HepG2 (cell line): ENCODE measurements around the gene DLEC1. TPM values are rescaled to one million over a fixed set of nuclear protein-coding genes. Genes with fewer than 3 reads are reported as not detected.

Experiments
- FOXC1 ChIP-seq: sonication (generic); formaldehyde crosslinking; IDR thresholded peaks from 2 replicates; pipeline ENCODE4 v1.8.0; 2022; ENCODE audit warnings: mild to moderate bottlenecking, missing genetic modification reagents, borderline replicate concordance
- FOXO1 ChIP-seq: sonication (generic); formaldehyde crosslinking; IDR thresholded peaks from 2 replicates; pipeline ENCODE4 v1.4.0; 2020; ENCODE audit warnings: missing genetic modification reagents
- IRF2 ChIP-seq: IDR thresholded peaks from 2 replicates; pipeline ENCODE4 v1.6.1; 2018; ENCODE audit warnings: missing genetic modification reagents, missing compliant biosample characterization
- MYC ChIP-seq: sonication (generic); formaldehyde crosslinking; IDR thresholded peaks from 2 replicates; pipeline ENCODE4 v1.9.0; 2021; ENCODE audit warnings: missing genetic modification reagents, borderline replicate concordance
- POGZ ChIP-seq: sonication (generic); formaldehyde crosslinking; IDR thresholded peaks from 2 replicates; pipeline ENCODE4 v1.4.0; 2020; ENCODE audit warnings: mild to moderate bottlenecking, missing genetic modification reagents
- RBAK ChIP-seq: sonication (generic); formaldehyde crosslinking; IDR thresholded peaks from 2 replicates; pipeline ENCODE4 v1.5.1; 2020; ENCODE audit warnings: mild to moderate bottlenecking, missing genetic modification reagents
- RXRB ChIP-seq: IDR thresholded peaks from 2 replicates; pipeline ENCODE4 v1.6.1; 2016; ENCODE audit warnings: borderline replicate concordance, missing genetic modification reagents, missing compliant biosample characterization
- SAFB2 ChIP-seq: sonication (generic); formaldehyde crosslinking; IDR thresholded peaks from 2 replicates; pipeline ENCODE4 v1.5.1; 2020; ENCODE audit warnings: missing genetic modification reagents, low read depth, mild to moderate bottlenecking, borderline replicate concordance
- SALL1 ChIP-seq: sonication (generic); formaldehyde crosslinking; IDR thresholded peaks from 2 replicates; pipeline ENCODE4 v1.8.0; 2022; ENCODE audit warnings: mild to moderate bottlenecking, missing genetic modification reagents
- SIN3A ChIP-seq: IDR thresholded peaks from 2 replicates; pipeline ENCODE4 v1.6.1; 2011; ENCODE audit warnings: low read depth, mild to moderate bottlenecking, control low read depth, low read length, borderline replicate concordance
- SRY ChIP-seq: sonication (generic); formaldehyde crosslinking; IDR thresholded peaks from 2 replicates; pipeline ENCODE4 v1.8.0; 2022; ENCODE audit warnings: mild to moderate bottlenecking, missing genetic modification reagents
- TARDBP ChIP-seq: sonication (generic); formaldehyde crosslinking; IDR thresholded peaks from 2 replicates; pipeline ENCODE4 v1.8.0; 2022; ENCODE audit warnings: mild to moderate bottlenecking, missing genetic modification reagents
- TCF7 ChIP-seq: sonication (generic); IDR thresholded peaks from 2 replicates; pipeline ENCODE4 v1.6.1; 2016; ENCODE audit warnings: antibody characterized with exemption, low read depth
- ZBTB26 ChIP-seq: IDR thresholded peaks from 2 replicates; pipeline ENCODE4 v1.6.1; 2016; ENCODE audit warnings: missing compliant biosample characterization, missing genetic modification reagents, borderline replicate concordance
- ZFP37 ChIP-seq: sonication (generic); formaldehyde crosslinking; IDR thresholded peaks from 2 replicates; pipeline ENCODE4 v1.4.0; 2020; ENCODE audit warnings: missing genetic modification reagents, borderline replicate concordance
- ZFP82 ChIP-seq: sonication (generic); formaldehyde crosslinking; IDR thresholded peaks from 2 replicates; pipeline ENCODE4 v1.5.1; 2020; ENCODE audit warnings: mild to moderate bottlenecking, missing genetic modification reagents, borderline replicate concordance
- ZNF121 ChIP-seq: sonication (generic); formaldehyde crosslinking; IDR thresholded peaks from 2 replicates; pipeline ENCODE4 v1.5.0; 2020; ENCODE audit warnings: mild to moderate bottlenecking, missing genetic modification reagents
- ZNF296 ChIP-seq: sonication (generic); formaldehyde crosslinking; conservative IDR thresholded peaks from 2 replicates; pipeline ENCODE4 v1.5.0; 2020; ENCODE audit warnings: mild to moderate bottlenecking, missing genetic modification reagents
- ZNF3 ChIP-seq: IDR thresholded peaks from 2 replicates; pipeline ENCODE4 v1.7.0; 2017; ENCODE audit warnings: inconsistent platforms
- ZNF337 ChIP-seq: sonication (generic); formaldehyde crosslinking; IDR thresholded peaks from 2 replicates; pipeline ENCODE4 v1.5.1; 2020; ENCODE audit warnings: missing genetic modification reagents, low read depth, mild to moderate bottlenecking, borderline replicate concordance
- ZNF432 ChIP-seq: sonication (generic); formaldehyde crosslinking; IDR thresholded peaks from 2 replicates; pipeline ENCODE4 v1.5.0; 2020; ENCODE audit warnings: missing genetic modification reagents, mild to moderate bottlenecking, borderline replicate concordance
- ZNF567 ChIP-seq: sonication (generic); formaldehyde crosslinking; IDR thresholded peaks from 2 replicates; pipeline ENCODE4 v1.8.1; 2023; ENCODE audit warnings: mild to moderate bottlenecking, missing genetic modification reagents, borderline replicate concordance
- ZNF737 ChIP-seq: sonication (generic); formaldehyde crosslinking; IDR thresholded peaks from 2 replicates; pipeline ENCODE4 v1.5.0; 2020; ENCODE audit warnings: missing genetic modification reagents, mild to moderate bottlenecking, borderline replicate concordance
- ZNF780A ChIP-seq: sonication (generic); formaldehyde crosslinking; IDR thresholded peaks from 2 replicates; pipeline ENCODE4 v1.8.0; 2022; ENCODE audit warnings: mild to moderate bottlenecking, missing genetic modification reagents, moderate library complexity
- polyA plus RNA-seq, 8 experiments: library from polyadenylated mRNA; depleted of rRNA in 3 of 8; stranded (reverse) in 7 of 8; unstranded in 1 of 8; fragments of >200 nt; fragmentation: Illumina TruSeq in 4 of 8; extraction: Trizol in 4 of 8; gene quantifications; 2 replicates each; pipeline versions ENCODE4 v1.2.1 to v1.2.3, GENCODE V29; 2011 to 2016; ENCODE audit warnings: low read depth in 4 of 8, missing spikeins in 1 of 8, mixed read lengths in 1 of 8; ENCODE audit not compliant: insufficient read depth in 1 of 8
- total RNA-seq, 5 experiments: library from RNA; depleted of rRNA; stranded (reverse); fragments of >200 nt; fragmentation: Illumina TruSeq; extraction: Trizol; gene quantifications; 2 replicates each; pipeline ENCODE4 v1.2.3, GENCODE V29; 2016; ENCODE audit warnings: low read depth in 1 of 5
- TF ChIP-seq, protein P1 (sequence below): sonication (generic); formaldehyde crosslinking; conservative IDR thresholded peaks from 2 replicates; pipeline ENCODE4 v1.8.0; 2022; ENCODE audit warnings: mild to moderate bottlenecking, moderate library complexity, missing genetic modification reagents
- TF ChIP-seq, protein P2 (sequence below): sonication (generic); formaldehyde crosslinking; IDR thresholded peaks from 2 replicates; pipeline ENCODE4 v1.5.1; 2020; ENCODE audit warnings: mild to moderate bottlenecking, missing genetic modification reagents, moderate library complexity

Gene DLEC1
- total and polyA plus RNA-seq, 2 of the 13 experiments (the other 11 are each of a cell fraction or from before 2014, with no cell fraction given), result 0.09 TPM; not detected in 1

DNA sequence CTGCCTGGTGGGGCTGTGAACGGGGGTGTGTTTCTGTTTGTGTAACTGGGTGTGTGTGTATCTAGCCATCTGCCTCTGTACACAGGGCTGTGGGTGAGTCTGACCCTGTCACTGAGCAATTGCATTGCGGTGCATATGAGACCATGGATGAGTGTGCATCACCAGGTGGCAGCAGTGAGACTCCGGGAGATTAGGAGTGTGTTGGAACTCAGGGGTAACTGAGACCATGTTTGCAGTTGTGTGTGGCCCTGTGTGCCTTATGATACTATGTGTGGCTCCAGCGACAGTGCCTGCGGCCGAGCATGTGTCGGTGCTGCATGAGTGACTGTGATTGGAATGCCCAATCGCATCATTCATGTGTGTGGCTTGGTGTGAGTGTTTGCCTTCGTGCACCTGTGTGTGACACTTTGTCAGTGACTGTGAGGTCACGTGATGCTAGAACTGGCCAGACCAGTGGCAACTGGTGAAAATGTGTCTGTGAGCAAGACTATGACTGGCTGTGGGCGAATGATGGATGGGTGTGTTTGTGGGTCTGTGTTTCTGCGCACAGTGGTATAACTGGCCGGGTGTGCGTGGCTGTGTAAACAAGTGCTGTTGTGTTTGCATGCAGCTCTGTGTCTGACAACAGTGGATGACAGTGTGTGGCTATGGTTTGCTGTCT is 34.5 kb upstream of the DLEC1 start (continued):
- TF ChIP-seq POGZ (CRISPR knock-in tag) (0 out of 2 replicates have a peak, but pooled peaks have one; percentile 4), ZNF567 (CRISPR knock-in tag) (no peak), IRF2 (CRISPR knock-in tag) (no peak; the same call in 1 of the 2 replicates), FOXC1 (CRISPR knock-in tag) (no peak), ZNF296 (CRISPR knock-in tag) (no peak), RBAK (no peak), SAFB2 (CRISPR knock-in tag) (0 out of 2 replicates have a peak, but pooled peaks have one; percentile 80), SRY (CRISPR knock-in tag) (no peak), SALL1 (peak; percentile 57; the same call in 1 of the 2 replicates), ZNF432 (CRISPR knock-in tag) (no peak), FOXO1 (CRISPR knock-in tag) (peak; percentile 79), RXRB (CRISPR knock-in tag) (peak; percentile 27; the same call in 1 of the 2 replicates), ZNF337 (CRISPR knock-in tag) (0 out of 2 replicates have a peak, but pooled peaks have one; percentile 61), MYC (no peak), ZNF121 (CRISPR knock-in tag) (peak; percentile 78), ZBTB26 (CRISPR knock-in tag) (no peak), ZNF780A (CRISPR knock-in tag) (peak; percentile 84; the same call in 1 of the 2 replicates), TCF7 (no peak), SIN3A (peak; percentile 70), ZFP82 (no peak), TARDBP (peak; percentile 56), ZNF3 (CRISPR knock-in tag) (no peak), ZFP37 (CRISPR knock-in tag) (0 out of 2 replicates have a peak, but pooled peaks have one; percentile 28), ZNF737 (0 out of 2 replicates have a peak, but pooled peaks have one; percentile 22)
- TF ChIP-seq, protein P1, sequence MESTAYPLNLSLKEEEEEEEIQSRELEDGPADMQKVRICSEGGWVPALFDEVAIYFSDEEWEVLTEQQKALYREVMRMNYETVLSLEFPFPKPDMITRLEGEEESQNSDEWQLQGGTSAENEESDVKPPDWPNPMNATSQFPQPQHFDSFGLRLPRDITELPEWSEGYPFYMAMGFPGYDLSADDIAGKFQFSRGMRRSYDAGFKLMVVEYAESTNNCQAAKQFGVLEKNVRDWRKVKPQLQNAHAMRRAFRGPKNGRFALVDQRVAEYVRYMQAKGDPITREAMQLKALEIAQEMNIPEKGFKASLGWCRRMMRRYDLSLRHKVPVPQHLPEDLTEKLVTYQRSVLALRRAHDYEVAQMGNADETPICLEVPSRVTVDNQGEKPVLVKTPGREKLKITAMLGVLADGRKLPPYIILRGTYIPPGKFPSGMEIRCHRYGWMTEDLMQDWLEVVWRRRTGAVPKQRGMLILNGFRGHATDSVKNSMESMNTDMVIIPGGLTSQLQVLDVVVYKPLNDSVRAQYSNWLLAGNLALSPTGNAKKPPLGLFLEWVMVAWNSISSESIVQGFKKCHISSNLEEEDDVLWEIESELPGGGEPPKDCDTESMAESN (CRISPR knock-in tag), result no peak
- TF ChIP-seq, protein P2, sequence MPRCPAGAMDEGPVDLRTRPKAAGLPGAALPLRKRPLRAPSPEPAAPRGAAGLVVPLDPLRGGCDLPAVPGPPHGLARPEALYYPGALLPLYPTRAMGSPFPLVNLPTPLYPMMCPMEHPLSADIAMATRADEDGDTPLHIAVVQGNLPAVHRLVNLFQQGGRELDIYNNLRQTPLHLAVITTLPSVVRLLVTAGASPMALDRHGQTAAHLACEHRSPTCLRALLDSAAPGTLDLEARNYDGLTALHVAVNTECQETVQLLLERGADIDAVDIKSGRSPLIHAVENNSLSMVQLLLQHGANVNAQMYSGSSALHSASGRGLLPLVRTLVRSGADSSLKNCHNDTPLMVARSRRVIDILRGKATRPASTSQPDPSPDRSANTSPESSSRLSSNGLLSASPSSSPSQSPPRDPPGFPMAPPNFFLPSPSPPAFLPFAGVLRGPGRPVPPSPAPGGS, result 0 out of 2 replicates have a peak, but pooled peaks have one; percentile 17
